GM04504 (cell line): Measurements from ENCODE around the gene TCF7.

Experiments used
- DNase-seq: peaks from one replicate; pipeline ENCODE4 v3.0.0-alpha.2; 2012; ENCODE audit warnings: low read depth

The TCF7 gene

GRCh38 chr5:134131165-134131564 lies 16.7 kb downstream of the TCF7 start:
- DNase-seq: no peak

GRCh38 chr5:134131578-134132350 lies 17.3 kb downstream of the TCF7 start:
- DNase-seq: no peak

- DNase-seq: no peak
Observed at GRCh38 chr5:134132372-134133187, 18.1 kb downstream of the TCF7 start.

GRCh38 chr5:134133188-134133994 lies 18.9 kb downstream of the TCF7 start:
- no peak for DNase-seq

GRCh38 chr5:134133995-134134541 lies 19.6 kb downstream of the TCF7 start:
- no peak for DNase-seq

GRCh38 chr5:134135091-134135655 lies 20.7 kb downstream of the TCF7 start:
- DNase-seq: no peak

- DNase-seq: no peak
Observed at GRCh38 chr5:134136221-134136631, 21.7 kb downstream of the TCF7 start.

GRCh38 chr5:134136771-134137170 lies 22.3 kb downstream of the TCF7 start:
- DNase-seq: no peak

GRCh38 chr5:134138416-134139376 lies 24.2 kb downstream of the TCF7 start:
- peak; percentile 52 for DNase-seq

- no peak for DNase-seq
Observed at GRCh38 chr5:134139377-134139851, 24.9 kb downstream of the TCF7 start.

GRCh38 chr5:134139891-134140469 lies 25.5 kb downstream of the TCF7 start:
- no peak for DNase-seq

- peak; percentile 55 for DNase-seq
Observed at GRCh38 chr5:134140530-134141201, 26.2 kb downstream of the TCF7 start.

GRCh38 chr5:134141331-134142050 lies 27.0 kb downstream of the TCF7 start:
- no peak for DNase-seq

GRCh38 chr5:134142052-134142451 lies 27.6 kb downstream of the TCF7 start:
- no peak for DNase-seq

- DNase-seq: no peak
Observed at GRCh38 chr5:134142806-134143205, 28.3 kb downstream of the TCF7 start.

- no peak for DNase-seq
Observed at GRCh38 chr5:134143431-134143830, 28.9 kb downstream of the TCF7 start.

- DNase-seq: no peak
Observed at GRCh38 chr5:134143944-134144941, 29.8 kb downstream of the TCF7 start.
